Left cardiac atrium (tissue), 4 donors: ENCODE measurements around the gene PELI1. TPM values are rescaled to one million over a fixed set of nuclear protein-coding genes. Genes with fewer than 3 reads are reported as not detected.

Experiments
- ATAC-seq, 2 donors: fragments of 200-7000 bp; cut with Tn5 transposase; one replicate each; pipeline ENCODE4 v1.9.1; 2020; ENCODE audit warnings: mild to moderate bottlenecking in 2 of 2, moderate library complexity in 2 of 2
- DNase-seq: peaks from one replicate; pipeline ENCODE4 v3.0.0-alpha.2; 2020
- intact Hi-C, 2 donors: fragments of 100-400 bp; cut with DNase I; formaldehyde crosslinking; loops; one replicate each; pipeline versions ENCODE4 v1.14.1 to v1.15.1; 2022 to 2023
- total RNA-seq, 2 donors: library from RNA; stranded (reverse); fragmentation: NEBNext Ultra II Directional; extraction: Animal tissue kit (Norgen Biotek cat#: 25700); gene quantifications; one replicate each; pipeline ENCODE4 v1.2.1, GENCODE V29; 2021
- donor health status: DM: no; HTN: yes; CAD: no.
- donor health status: DM: no; HTN: yes; CAD: no; lungs with severe emphysema.
- donor health status: DM: yes; HTN: yes; CAD: no.
- donor health status: Dilated cardiomyopathy.

The PELI1 gene
- total RNA-seq, 2 donors from 2014 or later = 14.8 to 16.8 TPM

GRCh38 chr2:64063454-64063853 lies 80.8 kb downstream of the PELI1 start:
- no peak for ATAC-seq
- DNase-seq = no peak
- intact Hi-C loops = no loop called here

GRCh38 chr2:64062840-64063239 lies 81.4 kb downstream of the PELI1 start:
- ATAC-seq (no peak), DNase-seq (no peak)
- intact Hi-C loops = no loop called here

GRCh38 chr2:64059270-64059669 lies 85.0 kb downstream of the PELI1 start:
- DNase-seq = no peak
- intact Hi-C loops = loop anchor here (5.0 to 10.0 kb wide), 2 partner anchors 78 to 426 kb away; no protein-coding TSS in a partner anchor
- ATAC-seq = no peak

- DNase-seq = no peak
- no peak for ATAC-seq
- intact Hi-C loops = loop anchor here (5.0 to 10.0 kb wide), 2 partner anchors 81 to 429 kb away; no protein-coding TSS in a partner anchor
Observed at GRCh38 chr2:64056021-64056420, 88.2 kb downstream of the PELI1 start.

GRCh38 chr2:64054161-64054915 lies 89.9 kb downstream of the PELI1 start:
- ATAC-seq (no peak), DNase-seq (no peak)
- intact Hi-C loops = loop anchor here (5.0 to 10.0 kb wide), 3 partner anchors 273 to 508 kb away; no protein-coding TSS in a partner anchor

GRCh38 chr2:64052463-64053241 lies 91.6 kb downstream of the PELI1 start:
- DNase-seq (no peak), ATAC-seq (peak; percentile 44 to 69)
- intact Hi-C loops = loop anchor here (5.0 to 10.0 kb wide), 3 partner anchors 275 to 510 kb away; no protein-coding TSS in a partner anchor

- intact Hi-C loops = loop anchor here (1.0 to 10.0 kb wide), 5 partner anchors 263 to 513 kb away; no protein-coding TSS in a partner anchor
- ATAC-seq (peak; percentile 91 to 94), DNase-seq (peak; percentile 50)
Observed at GRCh38 chr2:64049633-64050220, 94.5 kb downstream of the PELI1 start.

- ATAC-seq = no peak
- intact Hi-C loops = loop anchor here in 1 of 2 donors (10.0 kb wide), 1 partner anchor 439 kb away; no protein-coding TSS in a partner anchor
- DNase-seq = no peak
Observed at GRCh38 chr2:64045938-64046337, 98.3 kb downstream of the PELI1 start.

Other genes with a start within 250 kb of the PELI1 start
- 10 to 100 TPM; 11.7 to 14.4 TPM for gene VPS54, start 125.0 kb downstream of the PELI1 start, total RNA-seq